SW 1271 (cell line): ENCODE results near the gene PLA2G3.
"Not testable (repeated sequence)": the region's sequence is repeated elsewhere in the genome, so short reads cannot be mapped to it uniquely, and the experiment has no call there.

Source experiments
- DNase-seq, 2 experiments: peaks; one replicate each; lab custom pipeline; 2025; lab: John Stamatoyannopoulos, UW

PLA2G3 gene

GRCh38 chr22:31139866-31140716 lies at the start of gene PLA2G3:
PLA2G3 (minus strand) TSS chr22:31140508; CDS start chr22:31140354, 154 bp downstream.
- no peak for DNase-seq

GRCh38 chr22:31187627-31188026 lies 47.3 kb upstream of the PLA2G3 start:
- no peak for DNase-seq

- DNase-seq, result no peak
Measured at GRCh38 chr22:31185056-31185455, 44.7 kb upstream of the PLA2G3 start.

- DNase-seq, result no peak
Measured at GRCh38 chr22:31184015-31184414, 43.7 kb upstream of the PLA2G3 start.

GRCh38 chr22:31179345-31179744 lies 39.0 kb upstream of the PLA2G3 start:
- DNase-seq, result no peak

GRCh38 chr22:31178859-31179258 lies 38.6 kb upstream of the PLA2G3 start:
- no peak for DNase-seq

- DNase-seq, result peak; percentile 36 to 45
Measured at GRCh38 chr22:31177420-31178162, 37.3 kb upstream of the PLA2G3 start.

GRCh38 chr22:31176923-31177322 lies 36.6 kb upstream of the PLA2G3 start:
- DNase-seq, result no peak

GRCh38 chr22:31173386-31174145 lies 33.3 kb upstream of the PLA2G3 start:
- DNase-seq, result peak; percentile 25 to 76

GRCh38 chr22:31171734-31172133 lies 31.4 kb upstream of the PLA2G3 start:
- not testable (repeated sequence) for DNase-seq

- no peak for DNase-seq
Measured at GRCh38 chr22:31170971-31171370, 30.7 kb upstream of the PLA2G3 start.

GRCh38 chr22:31162015-31162765 lies 21.9 kb upstream of the PLA2G3 start:
- no peak for DNase-seq

- DNase-seq, result no peak
Measured at GRCh38 chr22:31161386-31161785, 21.1 kb upstream of the PLA2G3 start.

GRCh38 chr22:31160328-31160978 lies 20.1 kb upstream of the PLA2G3 start:
- DNase-seq, result no peak

- DNase-seq, result no peak
Measured at GRCh38 chr22:31155422-31155821, 15.1 kb upstream of the PLA2G3 start.

GRCh38 chr22:31154975-31155374 lies 14.7 kb upstream of the PLA2G3 start:
- no peak for DNase-seq

GRCh38 chr22:31153357-31153756 lies 13.0 kb upstream of the PLA2G3 start:
- DNase-seq, result no peak

- no peak for DNase-seq
Measured at GRCh38 chr22:31151872-31152271, 11.6 kb upstream of the PLA2G3 start.

GRCh38 chr22:31150615-31151014 lies 10.3 kb upstream of the PLA2G3 start:
- no peak for DNase-seq

- peak; percentile 21 to 49 for DNase-seq
Measured at GRCh38 chr22:31148953-31149627, 8.8 kb upstream of the PLA2G3 start.

- DNase-seq, result no peak
Measured at GRCh38 chr22:31148488-31148887, 8.2 kb upstream of the PLA2G3 start.
